Endothelial cell of umbilical vein (primary cell): Measurements from ENCODE around the gene NPVF.

Source experiments
- EZH2 ChIP-seq: IDR thresholded peaks from 2 replicates; pipeline ENCODE4 v1.6.1; 2012; ENCODE audit warnings: borderline replicate concordance, low read depth, mild to moderate bottlenecking, moderate library complexity, low read length, inconsistent platforms; ENCODE audit not compliant: severe bottlenecking
- JUN ChIP-seq: IDR thresholded peaks from 2 replicates; pipeline ENCODE4 v1.6.1; 2011; ENCODE audit warnings: borderline replicate concordance, low read depth; ENCODE audit not compliant: insufficient read length, insufficient read depth
- MYC ChIP-seq: IDR thresholded peaks from one replicate; pipeline ENCODE4 v1.6.1; 2011; ENCODE audit warnings: mild to moderate bottlenecking, low read depth, low read length
- POLR2A ChIP-seq: IDR thresholded peaks from 2 replicates; pipeline ENCODE4 v1.6.1; 2012; ENCODE audit warnings: low read depth, mild to moderate bottlenecking, control low read depth, low read length
- POLR2AphosphoS5 ChIP-seq: IDR thresholded peaks from 2 replicates; pipeline ENCODE4 v1.6.1; 2012; ENCODE audit warnings: low read depth, mild to moderate bottlenecking, control low read depth, low read length, moderate library complexity; ENCODE audit not compliant: insufficient read depth
- TF ChIP-seq, protein P1 (sequence below), 2 donors: IDR thresholded peaks; 1 replicate in 1 of 2; 2 replicates in 1 of 2; pipeline ENCODE4 v1.5.1; 2011; ENCODE audit warnings: low read length in 2 of 2, mild to moderate bottlenecking in 2 of 2, moderate library complexity in 2 of 2, control low read depth in 1 of 2, inconsistent platforms in 1 of 2, low read depth in 1 of 2; ENCODE audit not compliant: insufficient read depth in 1 of 2; ENCODE audit errors: extremely low read depth in 1 of 2

DNA sequence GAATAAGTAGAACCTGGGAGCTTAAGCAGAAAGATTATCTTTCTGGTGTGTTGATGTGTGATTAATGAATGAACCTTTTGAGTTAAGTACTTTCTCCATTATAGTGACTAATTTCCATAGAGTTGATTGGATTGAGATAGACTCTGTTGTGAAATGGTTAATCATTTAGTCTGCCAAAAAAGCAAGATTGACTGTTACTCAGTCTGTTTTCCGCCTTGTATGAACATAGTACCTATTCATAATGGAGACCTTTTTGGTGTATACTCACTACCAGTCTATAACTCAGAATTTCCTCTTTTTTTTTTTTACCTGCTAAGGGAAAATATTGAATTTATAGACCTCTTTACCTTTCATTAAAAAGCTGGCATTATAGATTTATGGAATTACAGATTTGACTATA lies 14.4 kb upstream of the NPVF start:
- TF ChIP-seq POLR2A, result no peak
- TF ChIP-seq POLR2AphosphoS5, result no peak
- TF ChIP-seq, protein P1, sequence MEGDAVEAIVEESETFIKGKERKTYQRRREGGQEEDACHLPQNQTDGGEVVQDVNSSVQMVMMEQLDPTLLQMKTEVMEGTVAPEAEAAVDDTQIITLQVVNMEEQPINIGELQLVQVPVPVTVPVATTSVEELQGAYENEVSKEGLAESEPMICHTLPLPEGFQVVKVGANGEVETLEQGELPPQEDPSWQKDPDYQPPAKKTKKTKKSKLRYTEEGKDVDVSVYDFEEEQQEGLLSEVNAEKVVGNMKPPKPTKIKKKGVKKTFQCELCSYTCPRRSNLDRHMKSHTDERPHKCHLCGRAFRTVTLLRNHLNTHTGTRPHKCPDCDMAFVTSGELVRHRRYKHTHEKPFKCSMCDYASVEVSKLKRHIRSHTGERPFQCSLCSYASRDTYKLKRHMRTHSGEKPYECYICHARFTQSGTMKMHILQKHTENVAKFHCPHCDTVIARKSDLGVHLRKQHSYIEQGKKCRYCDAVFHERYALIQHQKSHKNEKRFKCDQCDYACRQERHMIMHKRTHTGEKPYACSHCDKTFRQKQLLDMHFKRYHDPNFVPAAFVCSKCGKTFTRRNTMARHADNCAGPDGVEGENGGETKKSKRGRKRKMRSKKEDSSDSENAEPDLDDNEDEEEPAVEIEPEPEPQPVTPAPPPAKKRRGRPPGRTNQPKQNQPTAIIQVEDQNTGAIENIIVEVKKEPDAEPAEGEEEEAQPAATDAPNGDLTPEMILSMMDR (IDR thresholded peaks at IDR 0.05; ENCODE audit: extremely low read depth in 1 of 2, insufficient read depth in 1 of 2, low read depth in 1 of 2, low read length in 2 of 2), result no peak
- no peak for TF ChIP-seq EZH2
- no peak for TF ChIP-seq JUN
- TF ChIP-seq MYC, result no peak
